Measurements from ENCODE around the gene ABCA9.

GRCh38 chr17:69062860-69063581 is 2.3 kb upstream of the ABCA9 start:
- TF ChIP-seq TAF1 (IDR thresholded peaks at IDR 0.05; ENCODE audit: borderline replicate concordance, insufficient read depth, low read length) (no peak), POLR2AphosphoS5 (IDR thresholded peaks at IDR 0.05; ENCODE audit: low read depth, low read length) (no peak), SIN3A (IDR thresholded peaks at IDR 0.05; ENCODE audit: borderline replicate concordance, insufficient read depth, low read length) (no peak), REST (IDR thresholded peaks at IDR 0.05; ENCODE audit: insufficient read depth in 1 of 2, low read depth in 2 of 2, low read length in 2 of 2) (no peak)

Measured in PFSK-1 (cell line).